HepG2 (cell line): ENCODE measurements around the gene ARHGAP5. TPM values are rescaled to one million over a fixed set of nuclear protein-coding genes. Genes with fewer than 3 reads are reported as not detected.

Source experiments
- BRD4 ChIP-seq: sonication (generic); formaldehyde crosslinking; IDR thresholded peaks from 2 replicates; pipeline ENCODE4 v1.4.0; 2020; ENCODE audit warnings: missing genetic modification reagents
- DNMT1 ChIP-seq: sonication (generic); formaldehyde crosslinking; IDR thresholded peaks from 2 replicates; pipeline ENCODE4 v1.5.1; 2020; ENCODE audit warnings: mild to moderate bottlenecking, missing genetic modification reagents
- ELF3 ChIP-seq: IDR thresholded peaks from 2 replicates; pipeline ENCODE4 v1.6.1; 2016; ENCODE audit warnings: missing genetic modification reagents, missing compliant biosample characterization
- HDAC6 ChIP-seq: fragments of 200-600 bp; sonication (generic); IDR thresholded peaks from 2 replicates; pipeline ENCODE4 v1.7.0; 2017; ENCODE audit warnings: mild to moderate bottlenecking, antibody characterized with exemption, low read length, low read depth
- KDM3A ChIP-seq: IDR thresholded peaks from 2 replicates; pipeline ENCODE4 v1.6.1; 2018; ENCODE audit warnings: low read depth, missing compliant biosample characterization
- MAF1 ChIP-seq: sonication (generic); formaldehyde crosslinking; IDR thresholded peaks from 2 replicates; pipeline ENCODE4 v1.5.0; 2020; ENCODE audit warnings: missing genetic modification reagents, borderline replicate concordance
- MTA3 ChIP-seq: sonication (generic); formaldehyde crosslinking; IDR thresholded peaks from 2 replicates; pipeline ENCODE4 v1.4.0; 2020; ENCODE audit warnings: missing genetic modification reagents
- NFRKB ChIP-seq: fragments of 450-650 bp; IDR thresholded peaks from 2 replicates; pipeline ENCODE4 v1.6.1; 2017
- SMC3 ChIP-seq: IDR thresholded peaks from 2 replicates; pipeline ENCODE4 v1.6.1; 2011; ENCODE audit warnings: low read length, improper control_type of control experiment
- SYNCRIP ChIP-seq: fragments of 200-400 bp; formaldehyde crosslinking; IDR thresholded peaks from 2 replicates; pipeline ENCODE4 v1.6.1; 2018; ENCODE audit warnings: mild to moderate bottlenecking, low read depth, low read length; ENCODE audit not compliant: insufficient read depth
- TEAD2 ChIP-seq: sonication (generic); formaldehyde crosslinking; IDR thresholded peaks from 2 replicates; pipeline ENCODE4 v1.9.0; 2021; ENCODE audit warnings: missing genetic modification reagents
- ZMYM4 ChIP-seq: sonication (generic); formaldehyde crosslinking; IDR thresholded peaks from 2 replicates; pipeline ENCODE4 v1.8.1; 2023; ENCODE audit warnings: mild to moderate bottlenecking, missing genetic modification reagents
- ZNF331 ChIP-seq: sonication (generic); formaldehyde crosslinking; IDR thresholded peaks from 2 replicates; pipeline ENCODE4 v1.4.0; 2020; ENCODE audit warnings: missing genetic modification reagents
- ZNF350 ChIP-seq: sonication (generic); formaldehyde crosslinking; IDR thresholded peaks from 2 replicates; pipeline ENCODE4 v1.4.0; 2020; ENCODE audit warnings: mild to moderate bottlenecking, low read depth, missing genetic modification reagents, borderline replicate concordance
- ZNF660 ChIP-seq: sonication (generic); formaldehyde crosslinking; IDR thresholded peaks from 2 replicates; pipeline ENCODE4 v1.5.1; 2020; ENCODE audit warnings: mild to moderate bottlenecking, low read depth, missing genetic modification reagents, borderline replicate concordance
- ZNF713 ChIP-seq: sonication (generic); formaldehyde crosslinking; IDR thresholded peaks from 2 replicates; pipeline ENCODE4 v1.4.0; 2020; ENCODE audit warnings: mild to moderate bottlenecking, missing genetic modification reagents
- ZNF761 ChIP-seq: sonication (generic); formaldehyde crosslinking; conservative IDR thresholded peaks from 2 replicates; pipeline ENCODE4 v1.4.0; 2020; ENCODE audit warnings: mild to moderate bottlenecking, missing genetic modification reagents
- polyA plus RNA-seq, 8 experiments: library from polyadenylated mRNA; depleted of rRNA in 3 of 8; stranded (reverse) in 7 of 8; unstranded in 1 of 8; fragments of >200 nt; fragmentation: Illumina TruSeq in 4 of 8; extraction: Trizol in 4 of 8; gene quantifications; 2 replicates each; pipeline versions ENCODE4 v1.2.1 to v1.2.3, GENCODE V29; 2011 to 2016; ENCODE audit warnings: low read depth in 4 of 8, missing spikeins in 1 of 8, mixed read lengths in 1 of 8; ENCODE audit not compliant: insufficient read depth in 1 of 8
- total RNA-seq, 5 experiments: library from RNA; depleted of rRNA; stranded (reverse); fragments of >200 nt; fragmentation: Illumina TruSeq; extraction: Trizol; gene quantifications; 2 replicates each; pipeline ENCODE4 v1.2.3, GENCODE V29; 2016; ENCODE audit warnings: low read depth in 1 of 5
- TF ChIP-seq, protein P1 (sequence below): sonication (generic); formaldehyde crosslinking; IDR thresholded peaks from 2 replicates; pipeline ENCODE4 v1.8.1; 2022; ENCODE audit warnings: low read depth, mild to moderate bottlenecking, missing genetic modification reagents
- TF ChIP-seq, protein P2 (sequence below): IDR thresholded peaks from 2 replicates; pipeline ENCODE4 v1.6.1; 2016; ENCODE audit warnings: low read depth, control low read depth
- TF ChIP-seq, protein P3 (sequence below): sonication (generic); formaldehyde crosslinking; IDR thresholded peaks from 2 replicates; pipeline ENCODE4 v1.8.0; 2022; ENCODE audit warnings: missing genetic modification reagents, low read depth, mild to moderate bottlenecking, borderline replicate concordance

Gene ARHGAP5
- total and polyA plus RNA-seq, 2 of the 13 experiments (the other 11 are each of a cell fraction or from before 2014, with no cell fraction given), result 33.7 to 144 TPM

DNA sequence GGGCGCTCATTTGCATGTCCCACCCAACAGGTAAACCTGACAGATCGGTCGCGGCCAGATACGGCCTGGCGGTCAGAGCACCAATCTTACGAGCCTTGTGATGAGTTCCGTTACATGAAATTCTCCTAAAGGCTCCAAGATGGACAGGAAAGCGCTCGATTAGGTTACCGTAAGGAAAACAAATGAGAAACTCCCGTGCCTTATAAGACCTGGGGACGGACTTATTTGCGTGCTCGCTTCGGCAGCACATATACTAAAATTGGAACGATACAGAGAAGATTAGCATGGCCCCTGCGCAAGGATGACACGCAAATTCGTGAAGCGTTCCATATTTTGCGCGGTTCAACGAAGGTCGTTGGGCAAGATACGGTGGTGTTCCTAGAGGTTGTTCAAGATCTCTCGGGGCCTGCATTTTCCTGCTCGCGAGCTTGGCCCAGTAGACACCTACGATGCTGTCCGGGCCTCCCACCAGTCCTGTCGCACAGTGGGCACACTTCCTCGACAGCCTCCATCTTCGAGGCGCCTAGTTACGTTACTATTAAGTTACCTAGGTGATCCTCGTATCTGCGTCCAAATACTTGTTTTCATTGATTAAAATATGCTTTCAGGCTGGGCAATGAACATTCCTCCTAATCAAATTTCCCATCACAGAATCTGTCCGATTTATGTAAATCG lies 124.8 kb downstream of the ARHGAP5 start, which contains the start of gene RNU6-7 (continued):
- TF ChIP-seq SYNCRIP (no peak), ZNF660 (CRISPR knock-in tag) (no peak; the same call in 1 of the 2 replicates), BRD4 (no peak; the same call in 1 of the 2 replicates), NFRKB (no peak), MAF1 (CRISPR knock-in tag) (peak; percentile 84; the same call in 1 of the 2 replicates), MTA3 (CRISPR knock-in tag) (no peak), ZMYM4 (no peak), ZNF350 (CRISPR knock-in tag) (peak; percentile 2; the same call in 1 of the 2 replicates), TEAD2 (CRISPR knock-in tag) (0 out of 2 replicates have a peak, but pooled peaks have one; percentile 35), ELF3 (CRISPR knock-in tag) (peak; percentile 54), KDM3A (CRISPR knock-in tag) (no peak), SMC3 (no peak), ZNF331 (CRISPR knock-in tag) (no peak; the same call in 1 of the 2 replicates), DNMT1 (CRISPR knock-in tag) (peak; percentile 63; the same call in 1 of the 2 replicates), ZNF761 (CRISPR knock-in tag) (no peak; the same call in 1 of the 2 replicates), ZNF713 (no peak), HDAC6 (no peak)
- TF ChIP-seq, protein P1, sequence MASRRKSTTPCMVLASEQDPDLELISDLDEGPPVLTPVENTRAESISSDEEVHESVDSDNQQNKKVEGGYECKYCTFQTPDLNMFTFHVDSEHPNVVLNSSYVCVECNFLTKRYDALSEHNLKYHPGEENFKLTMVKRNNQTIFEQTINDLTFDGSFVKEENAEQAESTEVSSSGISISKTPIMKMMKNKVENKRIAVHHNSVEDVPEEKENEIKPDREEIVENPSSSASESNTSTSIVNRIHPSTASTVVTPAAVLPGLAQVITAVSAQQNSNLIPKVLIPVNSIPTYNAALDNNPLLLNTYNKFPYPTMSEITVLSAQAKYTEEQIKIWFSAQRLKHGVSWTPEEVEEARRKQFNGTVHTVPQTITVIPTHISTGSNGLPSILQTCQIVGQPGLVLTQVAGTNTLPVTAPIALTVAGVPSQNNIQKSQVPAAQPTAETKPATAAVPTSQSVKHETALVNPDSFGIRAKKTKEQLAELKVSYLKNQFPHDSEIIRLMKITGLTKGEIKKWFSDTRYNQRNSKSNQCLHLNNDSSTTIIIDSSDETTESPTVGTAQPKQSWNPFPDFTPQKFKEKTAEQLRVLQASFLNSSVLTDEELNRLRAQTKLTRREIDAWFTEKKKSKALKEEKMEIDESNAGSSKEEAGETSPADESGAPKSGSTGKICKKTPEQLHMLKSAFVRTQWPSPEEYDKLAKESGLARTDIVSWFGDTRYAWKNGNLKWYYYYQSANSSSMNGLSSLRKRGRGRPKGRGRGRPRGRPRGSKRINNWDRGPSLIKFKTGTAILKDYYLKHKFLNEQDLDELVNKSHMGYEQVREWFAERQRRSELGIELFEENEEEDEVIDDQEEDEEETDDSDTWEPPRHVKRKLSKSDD, result no peak; the same call in none of the 2 replicates
- TF ChIP-seq, protein P2, sequence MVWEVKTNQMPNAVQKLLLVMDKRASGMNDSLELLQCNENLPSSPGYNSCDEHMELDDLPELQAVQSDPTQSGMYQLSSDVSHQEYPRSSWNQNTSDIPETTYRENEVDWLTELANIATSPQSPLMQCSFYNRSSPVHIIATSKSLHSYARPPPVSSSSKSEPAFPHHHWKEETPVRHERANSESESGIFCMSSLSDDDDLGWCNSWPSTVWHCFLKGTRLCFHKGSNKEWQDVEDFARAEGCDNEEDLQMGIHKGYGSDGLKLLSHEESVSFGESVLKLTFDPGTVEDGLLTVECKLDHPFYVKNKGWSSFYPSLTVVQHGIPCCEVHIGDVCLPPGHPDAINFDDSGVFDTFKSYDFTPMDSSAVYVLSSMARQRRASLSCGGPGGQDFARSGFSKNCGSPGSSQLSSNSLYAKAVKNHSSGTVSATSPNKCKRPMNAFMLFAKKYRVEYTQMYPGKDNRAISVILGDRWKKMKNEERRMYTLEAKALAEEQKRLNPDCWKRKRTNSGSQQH (CRISPR knock-in tag), result peak; percentile 16; the same call in 1 of the 2 replicates
- TF ChIP-seq, protein P3, sequence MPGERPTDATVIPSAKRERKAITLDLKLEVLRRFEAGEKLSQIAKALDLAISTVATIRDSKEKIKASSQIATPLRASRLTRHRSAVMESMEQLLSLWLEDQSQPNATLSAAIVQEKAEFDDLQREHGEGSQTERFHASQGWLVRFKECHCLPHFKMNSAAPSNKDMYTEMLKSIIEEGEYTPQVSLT (CRISPR knock-in tag), result no peak; the same call in 1 of the 2 replicates
